CD4-positive, alpha-beta T cell (primary cell): Measurements from ENCODE around the gene CXCR5. TPM values are rescaled to one million over a fixed set of nuclear protein-coding genes. Genes with fewer than 3 reads are reported as not detected.

Source experiments
- ATAC-seq: fragments of 200-7000 bp; cut with Tn5 transposase; one replicate; pipeline ENCODE4 v1.10.0; 2022; ENCODE audit warnings: mild to moderate bottlenecking; ENCODE audit not compliant: poor library complexity
- CTCF ChIA-PET: fragments of 350-600 bp; sonication (Branson Sonifier 250); formaldehyde crosslinking; loops from one replicate; lab custom pipeline; 2021; ENCODE audit warnings: antibody characterized with exemption, inconsistent platforms; lab: Charles Lee
- POLR2A ChIA-PET: fragments of 350-600 bp; sonication (Branson Sonifier 250); formaldehyde crosslinking; loops from one replicate; lab custom pipeline; 2021; ENCODE audit warnings: antibody characterized with exemption, inconsistent platforms; lab: Charles Lee
- DNase-seq, 14 experiments: peaks; one replicate each; pipeline ENCODE4 v3.0.0-alpha.2; 2013 to 2020; ENCODE audit warnings: mixed read lengths in 2 of 14
- H3K27ac ChIP-seq, 2 donors: one replicate each; pipeline versions ENCODE4 v1.5.1 to v1.7.0; 2013; ENCODE audit warnings: low read length in 2 of 2, low read depth in 1 of 2, mild to moderate bottlenecking in 1 of 2
- H3K27me3 ChIP-seq, 2 experiments: 1 replicate in 1 of 2; 2 replicates in 1 of 2; pipeline versions ENCODE4 v1.6.1 to v1.7.0; 2013; ENCODE audit warnings: low read length in 2 of 2, control low read depth in 1 of 2, mild to moderate bottlenecking in 1 of 2, moderate library complexity in 1 of 2; ENCODE audit not compliant: insufficient read depth in 2 of 2, control insufficient read depth in 1 of 2
- H3K36me3 ChIP-seq: one replicate; pipeline ENCODE4 v1.6.1; 2013; ENCODE audit warnings: low read length, control low read depth; ENCODE audit not compliant: insufficient read depth
- H3K4me1 ChIP-seq: one replicate; pipeline ENCODE4 v1.6.1; 2013; ENCODE audit warnings: low read length, control low read depth; ENCODE audit not compliant: insufficient read depth
- H3K4me3 ChIP-seq: one replicate; pipeline ENCODE4 v1.5.1; 2013; ENCODE audit warnings: mild to moderate bottlenecking, low read length, moderate library complexity
- H3K9me3 ChIP-seq, 2 experiments: 1 replicate in 1 of 2; 2 replicates in 1 of 2; pipeline versions ENCODE4 v1.6.1 to v1.7.0; 2013; ENCODE audit warnings: low read length in 2 of 2, mild to moderate bottlenecking in 2 of 2, control low read depth in 1 of 2, moderate library complexity in 1 of 2; ENCODE audit not compliant: control insufficient read depth in 1 of 2, insufficient read depth in 1 of 2
- H3K27ac Mint-ChIP-seq: one replicate; pipeline ENCODE4 v1.8.0; 2020; ENCODE audit warnings: mixed read lengths
- H3K27me3 Mint-ChIP-seq: one replicate; pipeline ENCODE4 v1.8.0; 2021; ENCODE audit warnings: mixed read lengths
- H3K36me3 Mint-ChIP-seq: one replicate; pipeline ENCODE4 v1.8.0; 2021; ENCODE audit warnings: low read depth, mixed read lengths
- H3K4me1 Mint-ChIP-seq: one replicate; pipeline ENCODE4 v1.8.0; 2021; ENCODE audit warnings: low read depth, mixed read lengths
- H3K4me3 Mint-ChIP-seq: one replicate; pipeline ENCODE4 v1.8.0; 2020; ENCODE audit warnings: mild to moderate bottlenecking, mixed read lengths
- H3K9me3 Mint-ChIP-seq: one replicate; pipeline ENCODE4 v1.8.0; 2020; ENCODE audit warnings: mixed read lengths
- intact Hi-C, 2 experiments: fragments of 100-400 bp; cut with DNase I in 1 of 2; cut with micrococcal nuclease in 1 of 2; formaldehyde crosslinking; loops; one replicate each; pipeline versions ENCODE4 v1.15.1 to v1.9.0; 2023 to 2025; cut with DNase I, micrococcal nuclease
- total RNA-seq, 174 experiments: library from RNA in 2 of 174; stranded (reverse) in 2 of 174; gene quantifications; one replicate each; pipeline ENCODE4 v1.2.3 and lab custom pipeline; 2021 to 2026
- TF ChIP-seq, protein P1 (sequence below): fragments of 200-600 bp; IDR thresholded peaks from one replicate; pipeline ENCODE4 v1.8.0; 2022; ENCODE audit warnings: antibody characterized with exemption, mild to moderate bottlenecking

CXCR5 gene
- total RNA-seq, 2 experiments from 2014 or later = 13.2 to 14.3 TPM

DNA sequence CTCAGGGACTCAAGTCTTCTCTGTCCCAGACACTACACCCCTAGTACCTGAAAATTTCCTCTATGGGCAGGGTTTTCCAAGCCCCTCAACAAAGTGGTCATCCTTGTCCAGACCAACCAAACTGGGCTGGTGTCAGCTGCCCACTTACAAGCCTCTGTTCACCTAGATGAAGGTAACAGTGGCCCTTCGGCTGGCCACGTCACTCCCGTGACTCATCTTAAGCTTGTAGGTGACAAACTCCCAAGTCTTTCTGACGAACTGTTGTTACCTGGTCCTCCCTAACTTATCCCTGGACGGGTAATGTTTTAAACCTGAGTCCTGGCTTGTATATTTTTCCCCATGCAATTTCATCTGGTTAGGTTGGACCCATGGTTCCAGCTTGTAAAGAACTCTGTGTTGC, 4.7 kb downstream of the CXCR5 start:
- POLR2A ChIA-PET = interaction anchor here (0.8 kb wide), 1 partner anchor 10 kb away, joined by 3 read pairs; no protein-coding TSS in a partner anchor

DNA sequence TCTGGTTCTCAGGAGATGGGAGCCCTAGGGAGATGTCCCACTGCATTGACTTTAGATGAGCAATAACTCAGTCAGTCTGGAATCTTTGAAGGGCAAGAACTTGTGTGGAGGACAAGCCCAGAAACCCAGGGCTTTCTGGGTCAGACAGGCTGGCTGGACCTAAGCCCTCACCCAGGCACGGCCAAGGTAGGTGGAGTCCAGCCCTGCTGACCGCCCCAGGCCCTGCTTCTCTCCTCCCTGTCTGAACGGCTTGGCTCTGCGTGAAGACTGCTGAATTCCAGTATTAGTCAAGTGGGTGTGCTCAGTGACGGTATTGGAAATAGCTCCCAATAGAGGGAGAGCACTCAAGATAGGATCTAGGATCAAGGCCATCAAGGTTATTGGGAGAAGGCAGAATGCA, 6.1 kb downstream of the CXCR5 start:
- POLR2A ChIA-PET = interaction anchor here (0.8 kb wide), 1 partner anchor 20 kb away, joined by 4 read pairs; no protein-coding TSS in a partner anchor
- H3K27me3 ChIP-seq = no peaks in the 10 kb centered on the region
- TF ChIP-seq, protein P1, sequence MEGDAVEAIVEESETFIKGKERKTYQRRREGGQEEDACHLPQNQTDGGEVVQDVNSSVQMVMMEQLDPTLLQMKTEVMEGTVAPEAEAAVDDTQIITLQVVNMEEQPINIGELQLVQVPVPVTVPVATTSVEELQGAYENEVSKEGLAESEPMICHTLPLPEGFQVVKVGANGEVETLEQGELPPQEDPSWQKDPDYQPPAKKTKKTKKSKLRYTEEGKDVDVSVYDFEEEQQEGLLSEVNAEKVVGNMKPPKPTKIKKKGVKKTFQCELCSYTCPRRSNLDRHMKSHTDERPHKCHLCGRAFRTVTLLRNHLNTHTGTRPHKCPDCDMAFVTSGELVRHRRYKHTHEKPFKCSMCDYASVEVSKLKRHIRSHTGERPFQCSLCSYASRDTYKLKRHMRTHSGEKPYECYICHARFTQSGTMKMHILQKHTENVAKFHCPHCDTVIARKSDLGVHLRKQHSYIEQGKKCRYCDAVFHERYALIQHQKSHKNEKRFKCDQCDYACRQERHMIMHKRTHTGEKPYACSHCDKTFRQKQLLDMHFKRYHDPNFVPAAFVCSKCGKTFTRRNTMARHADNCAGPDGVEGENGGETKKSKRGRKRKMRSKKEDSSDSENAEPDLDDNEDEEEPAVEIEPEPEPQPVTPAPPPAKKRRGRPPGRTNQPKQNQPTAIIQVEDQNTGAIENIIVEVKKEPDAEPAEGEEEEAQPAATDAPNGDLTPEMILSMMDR = no peak
- no peak overlapping the region for H3K4me3 ChIP-seq
- Mint-ChIP-seq H3K9me3 (no peaks in the 10 kb centered on the region), H3K4me1 (peaks cover 83% of the 10 kb centered on the region), H3K27me3 (no peaks in the 10 kb centered on the region), H3K4me3 (no peak overlapping the region), H3K36me3 (peaks cover 37% of the 10 kb centered on the region), H3K27ac (peak overlapping the region; percentile 97)
- H3K9me3 ChIP-seq = no peaks in the 10 kb centered on the region
- CTCF ChIA-PET = no interaction called here
- H3K4me1 ChIP-seq = peaks cover 92% of the 10 kb centered on the region
- no peak for ATAC-seq
- intact Hi-C loops = no loop called here
- no peak overlapping the region for H3K27ac ChIP-seq
- H3K36me3 ChIP-seq = peaks cover 16% of the 10 kb centered on the region
- DNase-seq = peak in 1 of 14 experiments; percentile 9

More for the DNA sequence above, 4.7 kb downstream of the CXCR5 start:
- H3K4me3 Mint-ChIP-seq = peak overlapping the region; percentile 74
- TF ChIP-seq, protein P1 = no peak
- Histone ChIP-seq H3K36me3 (peaks cover 5% of the 10 kb centered on the region), H3K9me3 (no peaks in the 10 kb centered on the region), H3K27me3 (no peaks in the 10 kb centered on the region), H3K27ac (no peak overlapping the region), H3K4me1 (peaks cover 88% of the 10 kb centered on the region), H3K4me3 (no peak overlapping the region)
- peak overlapping the region; percentile 97 for H3K27ac Mint-ChIP-seq
- H3K4me1 Mint-ChIP-seq = peaks cover 83% of the 10 kb centered on the region
- no peaks in the 10 kb centered on the region for H3K27me3 Mint-ChIP-seq
- no peaks in the 10 kb centered on the region for H3K9me3 Mint-ChIP-seq
- H3K36me3 Mint-ChIP-seq = peaks cover 27% of the 10 kb centered on the region
- DNase-seq = peak in 2 of 14 experiments; percentile 26 to 28
- intact Hi-C loops = no loop called here
- ATAC-seq = no peak
- CTCF ChIA-PET = interaction anchor here (0.7 to 1.3 kb wide), 3 partner anchors 12 to 97 kb away, joined by 3 to 5 read pairs (median 3); partner anchors contain the start of gene DDX6

DNA sequence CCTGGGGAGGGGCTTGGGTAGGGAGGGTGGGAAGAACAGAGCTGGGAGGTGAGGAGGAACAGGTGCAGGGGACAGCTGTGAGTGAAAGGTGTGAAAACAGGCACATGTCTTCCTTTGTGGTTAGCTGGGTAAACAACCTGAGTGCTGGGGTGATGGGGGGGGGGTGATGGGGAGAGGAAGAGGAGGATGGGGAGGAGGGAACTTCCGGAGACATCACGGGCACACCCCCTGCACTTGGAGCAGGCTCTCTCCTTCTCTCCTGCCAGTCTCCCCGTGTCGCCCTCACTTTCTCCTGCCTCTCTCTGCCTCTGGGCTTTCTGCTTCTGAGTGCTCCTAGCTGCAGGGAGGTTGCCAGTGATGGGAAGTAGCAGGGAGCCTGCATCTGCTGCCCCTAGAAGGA, 8.8 kb downstream of the CXCR5 start:
- DNase-seq (peak; percentile 47 to 93 (median 70)), ATAC-seq (peak; percentile 56)
- Histone ChIP-seq H3K9me3 (no peaks in the 10 kb centered on the region), H3K4me1 (peaks cover 100% of the 10 kb centered on the region), H3K27ac (peak overlapping the region; percentile 52 to 89), H3K4me3 (peak overlapping the region; percentile 32), H3K36me3 (peaks cover 27% of the 10 kb centered on the region), H3K27me3 (no peaks in the 10 kb centered on the region)
- CTCF ChIA-PET = interaction anchor here (1.0 to 1.6 kb wide), 3 partner anchors 16 to 37 kb away, joined by 3 to 4 read pairs (median 4); no protein-coding TSS in a partner anchor
- peaks cover 61% of the 10 kb centered on the region for H3K36me3 Mint-ChIP-seq
- TF ChIP-seq, protein P1 = no peak
- intact Hi-C loops = loop anchor here in 1 of 2 experiments (1.0 to 2.0 kb wide), 3 partner anchors 15 to 102 kb away; partner anchors contain the start of gene DDX6
- peak overlapping the region; percentile 97 for H3K27ac Mint-ChIP-seq
- no peaks in the 10 kb centered on the region for H3K9me3 Mint-ChIP-seq
- POLR2A ChIA-PET = interaction anchor here (0.6 to 5.6 kb wide), 7 partner anchors 10 to 96 kb away, joined by 3 to 63 read pairs (median 7); partner anchors contain the start of gene CXCR5
- peaks cover 100% of the 10 kb centered on the region for H3K4me1 Mint-ChIP-seq
- H3K27me3 Mint-ChIP-seq = no peaks in the 10 kb centered on the region
- H3K4me3 Mint-ChIP-seq = peak overlapping the region; percentile 65
